SU-DHL-6 (cell line): ENCODE measurements around the gene GXYLT2.

Experiments
- H2AFZ ChIP-seq: fragments of 200-600 bp; sonication (generic); 2 replicates; pipeline ENCODE4 v1.6.1; 2014; ENCODE audit warnings: low read depth, mild to moderate bottlenecking, moderate library complexity, mixed read lengths, antibody characterized with exemption, low read length; ENCODE audit not compliant: severe bottlenecking
- H3F3A ChIP-seq: fragments of 200-600 bp; shearing (Covaris generic); 2 replicates; pipeline ENCODE4 v1.6.0; 2016; ENCODE audit warnings: antibody characterized with exemption, mild to moderate bottlenecking; ENCODE audit not compliant: insufficient read depth
- H3K27ac ChIP-seq: fragments of 200-600 bp; sonication (generic); 2 replicates; pipeline ENCODE4 v1.5.1; 2016; ENCODE audit warnings: low read depth, mild to moderate bottlenecking, low read length, moderate library complexity, mixed read lengths
- H3K27me3 ChIP-seq: fragments of 200-600 bp; sonication (generic), shearing (Covaris generic); 2 replicates; pipeline ENCODE4 v1.6.0; 2014; ENCODE audit warnings: mild to moderate bottlenecking, low read length
- H3K36me3 ChIP-seq: fragments of 200-600 bp; sonication (generic); 2 replicates; pipeline ENCODE4 v1.6.1; 2014; ENCODE audit warnings: mild to moderate bottlenecking, low read length, mixed read lengths
- H3K4me2 ChIP-seq: fragments of 300-600, 200-600 bp; shearing (Covaris generic), sonication (generic); 2 replicates; pipeline ENCODE4 v1.6.0; 2014; ENCODE audit warnings: low read length, low read depth, mild to moderate bottlenecking; ENCODE audit not compliant: poor library complexity, severe bottlenecking
- H3K4me3 ChIP-seq: fragments of 200-600 bp; sonication (generic); 2 replicates; pipeline ENCODE4 v1.5.1; 2014; ENCODE audit warnings: antibody characterized with exemption, low read length, mild to moderate bottlenecking, mixed read lengths; ENCODE audit not compliant: insufficient read depth, poor library complexity, severe bottlenecking
- H3K79me2 ChIP-seq: fragments of 200-600 bp; sonication (generic); 2 replicates; pipeline ENCODE4 v1.6.1; 2014; ENCODE audit warnings: mild to moderate bottlenecking, low read length, moderate library complexity; ENCODE audit not compliant: insufficient read depth
- H3K9ac ChIP-seq: fragments of 200-600 bp; sonication (generic); 2 replicates; pipeline ENCODE4 v1.7.0; 2014; ENCODE audit warnings: mild to moderate bottlenecking, low read length
- H3K9me2 ChIP-seq: fragments of 200-600 bp; sonication (generic); replicated peaks from 2 replicates; pipeline ENCODE4 v1.6.1; 2014; ENCODE audit warnings: low read length; ENCODE audit not compliant: insufficient read depth
- H3K9me3 ChIP-seq: fragments of 200-600 bp; sonication (generic); 2 replicates; pipeline ENCODE4 v1.6.1; 2014; ENCODE audit warnings: low read length, mixed read lengths; ENCODE audit not compliant: insufficient read depth
- H4K20me1 ChIP-seq: fragments of 200-600 bp; sonication (generic); 2 replicates; pipeline ENCODE4 v1.6.1; 2014; ENCODE audit warnings: low read depth, mild to moderate bottlenecking, antibody characterized with exemption, low read length, moderate library complexity, mixed read lengths
- EZH2phosphoT487 ChIP-seq: fragments of 200-600 bp; sonication (generic), shearing (Covaris generic); conservative IDR thresholded peaks from 2 replicates; pipeline ENCODE4 v1.6.1; 2018; ENCODE audit warnings: mild to moderate bottlenecking, antibody characterized with exemption, low read length, moderate library complexity, mixed read lengths
- TF ChIP-seq, protein P1 (sequence below): fragments of 200-600 bp; sonication (generic); IDR thresholded peaks from one replicate; pipeline ENCODE4 v1.5.1; 2017; ENCODE audit warnings: antibody characterized with exemption, mild to moderate bottlenecking, low read length, moderate library complexity; ENCODE audit not compliant: insufficient read depth, poor library complexity, severe bottlenecking

GXYLT2 gene

GRCh38 chr3:72903004-72903403, 15.2 kb downstream of the GXYLT2 start:
- TF ChIP-seq EZH2phosphoT487, result no peak
- TF ChIP-seq, protein P1, sequence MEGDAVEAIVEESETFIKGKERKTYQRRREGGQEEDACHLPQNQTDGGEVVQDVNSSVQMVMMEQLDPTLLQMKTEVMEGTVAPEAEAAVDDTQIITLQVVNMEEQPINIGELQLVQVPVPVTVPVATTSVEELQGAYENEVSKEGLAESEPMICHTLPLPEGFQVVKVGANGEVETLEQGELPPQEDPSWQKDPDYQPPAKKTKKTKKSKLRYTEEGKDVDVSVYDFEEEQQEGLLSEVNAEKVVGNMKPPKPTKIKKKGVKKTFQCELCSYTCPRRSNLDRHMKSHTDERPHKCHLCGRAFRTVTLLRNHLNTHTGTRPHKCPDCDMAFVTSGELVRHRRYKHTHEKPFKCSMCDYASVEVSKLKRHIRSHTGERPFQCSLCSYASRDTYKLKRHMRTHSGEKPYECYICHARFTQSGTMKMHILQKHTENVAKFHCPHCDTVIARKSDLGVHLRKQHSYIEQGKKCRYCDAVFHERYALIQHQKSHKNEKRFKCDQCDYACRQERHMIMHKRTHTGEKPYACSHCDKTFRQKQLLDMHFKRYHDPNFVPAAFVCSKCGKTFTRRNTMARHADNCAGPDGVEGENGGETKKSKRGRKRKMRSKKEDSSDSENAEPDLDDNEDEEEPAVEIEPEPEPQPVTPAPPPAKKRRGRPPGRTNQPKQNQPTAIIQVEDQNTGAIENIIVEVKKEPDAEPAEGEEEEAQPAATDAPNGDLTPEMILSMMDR, result no peak
- H3K79me2 ChIP-seq, result no peaks in the 10 kb centered on the region
- H3K27me3 ChIP-seq, result no peaks in the 10 kb centered on the region
- no peaks in the 10 kb centered on the region for H3K36me3 ChIP-seq
- H3K27ac ChIP-seq, result no peak overlapping the region
- no peak overlapping the region for H3K4me3 ChIP-seq
- H3K9ac ChIP-seq, result no peak overlapping the region
- H3K9me3 ChIP-seq, result no peaks in the 10 kb centered on the region
- H2AFZ ChIP-seq, result no peak overlapping the region
- no peaks in the 10 kb centered on the region for H4K20me1 ChIP-seq
- no peak overlapping the region for H3K4me2 ChIP-seq
- H3K9me2 ChIP-seq, result no peaks in the 10 kb centered on the region
- no peaks in the 10 kb centered on the region for H3F3A ChIP-seq

GRCh38 chr3:72904163-72904562, 16.3 kb downstream of the GXYLT2 start:
- no peak overlapping the region for H3K4me2 ChIP-seq
- H3K9me3 ChIP-seq, result no peaks in the 10 kb centered on the region
- H3K27me3 ChIP-seq, result no peaks in the 10 kb centered on the region
- no peak overlapping the region for H3K9ac ChIP-seq
- TF ChIP-seq EZH2phosphoT487, result no peak
- TF ChIP-seq, protein P1, result no peak
- H3F3A ChIP-seq, result no peaks in the 10 kb centered on the region
- H4K20me1 ChIP-seq, result no peaks in the 10 kb centered on the region
- no peak overlapping the region for H3K27ac ChIP-seq
- no peaks in the 10 kb centered on the region for H3K9me2 ChIP-seq
- H3K36me3 ChIP-seq, result no peaks in the 10 kb centered on the region
- no peak overlapping the region for H2AFZ ChIP-seq
- no peaks in the 10 kb centered on the region for H3K79me2 ChIP-seq
- H3K4me3 ChIP-seq, result no peak overlapping the region

GRCh38 chr3:72906154-72906553, 18.3 kb downstream of the GXYLT2 start:
- Histone ChIP-seq H3K79me2 (no peaks in the 10 kb centered on the region), H3K4me2 (no peak overlapping the region), H4K20me1 (no peaks in the 10 kb centered on the region), H3K36me3 (no peaks in the 10 kb centered on the region), H3K9me2 (no peaks in the 10 kb centered on the region), H3F3A (no peaks in the 10 kb centered on the region), H3K9ac (no peak overlapping the region), H2AFZ (no peak overlapping the region), H3K27me3 (no peaks in the 10 kb centered on the region), H3K4me3 (no peak overlapping the region), H3K27ac (no peak overlapping the region), H3K9me3 (no peaks in the 10 kb centered on the region)
- TF ChIP-seq, protein P1, result no peak
- TF ChIP-seq EZH2phosphoT487, result no peak
